Measurements from ENCODE around the gene OR56B4. TPM values are rescaled to one million over a fixed set of nuclear protein-coding genes. Genes with fewer than 3 reads are reported as not detected.

OR56B4 gene
- total and polyA plus RNA-seq, 2 of the 13 experiments (the other 11 are each of a cell fraction or from before 2014, with no cell fraction given) = not detected

DNA sequence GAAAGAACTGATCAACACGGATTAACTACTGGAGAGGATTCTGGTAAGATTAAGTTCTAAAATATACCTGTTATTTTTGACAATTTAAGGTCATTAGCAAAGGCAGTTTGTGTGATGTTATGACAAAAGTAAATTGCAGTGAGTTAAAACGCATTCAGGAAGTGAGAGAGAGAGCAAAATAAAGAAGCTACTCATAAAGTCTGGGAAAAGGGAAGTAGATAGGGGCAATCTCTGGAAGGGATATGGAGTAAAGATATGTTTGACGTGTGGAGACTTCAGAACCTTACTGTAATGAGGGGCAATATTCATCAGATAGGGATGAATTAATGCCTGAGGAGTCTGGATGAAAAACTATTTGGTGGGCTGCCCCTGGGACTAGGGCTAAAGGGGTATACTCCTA lies 16.8 kb downstream of the OR56B4 start (continued):
- TF ChIP-seq KDM6A (CRISPR knock-in tag; IDR thresholded peaks at IDR 0.05; ENCODE audit: low read depth) (no peak), ZNF337 (CRISPR knock-in tag; IDR thresholded peaks at IDR 0.05; ENCODE audit: borderline replicate concordance, low read depth) (no peak), PHB2 (IDR thresholded peaks at IDR 0.05; ENCODE audit: partially characterized antibody) (no peak), ZFY (CRISPR knock-in tag; IDR thresholded peaks at IDR 0.05) (no peak), ZNF629 (CRISPR knock-in tag; conservative IDR thresholded peaks at IDR 0.05) (no peak)
- TF ChIP-seq, protein P1, sequence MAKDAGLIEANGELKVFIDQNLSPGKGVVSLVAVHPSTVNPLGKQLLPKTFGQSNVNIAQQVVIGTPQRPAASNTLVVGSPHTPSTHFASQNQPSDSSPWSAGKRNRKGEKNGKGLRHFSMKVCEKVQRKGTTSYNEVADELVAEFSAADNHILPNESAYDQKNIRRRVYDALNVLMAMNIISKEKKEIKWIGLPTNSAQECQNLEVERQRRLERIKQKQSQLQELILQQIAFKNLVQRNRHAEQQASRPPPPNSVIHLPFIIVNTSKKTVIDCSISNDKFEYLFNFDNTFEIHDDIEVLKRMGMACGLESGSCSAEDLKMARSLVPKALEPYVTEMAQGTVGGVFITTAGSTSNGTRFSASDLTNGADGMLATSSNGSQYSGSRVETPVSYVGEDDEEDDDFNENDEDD (CRISPR knock-in tag; IDR thresholded peaks at IDR 0.05; ENCODE audit: borderline replicate concordance) = no peak
- TF ChIP-seq, protein P2, sequence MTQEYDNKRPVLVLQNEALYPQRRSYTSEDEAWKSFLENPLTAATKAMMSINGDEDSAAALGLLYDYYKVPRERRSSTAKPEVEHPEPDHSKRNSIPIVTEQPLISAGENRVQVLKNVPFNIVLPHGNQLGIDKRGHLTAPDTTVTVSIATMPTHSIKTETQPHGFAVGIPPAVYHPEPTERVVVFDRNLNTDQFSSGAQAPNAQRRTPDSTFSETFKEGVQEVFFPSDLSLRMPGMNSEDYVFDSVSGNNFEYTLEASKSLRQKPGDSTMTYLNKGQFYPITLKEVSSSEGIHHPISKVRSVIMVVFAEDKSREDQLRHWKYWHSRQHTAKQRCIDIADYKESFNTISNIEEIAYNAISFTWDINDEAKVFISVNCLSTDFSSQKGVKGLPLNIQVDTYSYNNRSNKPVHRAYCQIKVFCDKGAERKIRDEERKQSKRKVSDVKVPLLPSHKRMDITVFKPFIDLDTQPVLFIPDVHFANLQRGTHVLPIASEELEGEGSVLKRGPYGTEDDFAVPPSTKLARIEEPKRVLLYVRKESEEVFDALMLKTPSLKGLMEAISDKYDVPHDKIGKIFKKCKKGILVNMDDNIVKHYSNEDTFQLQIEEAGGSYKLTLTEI (CRISPR knock-in tag; conservative IDR thresholded peaks at IDR 0.05) = no peak
- TF ChIP-seq, protein P3, sequence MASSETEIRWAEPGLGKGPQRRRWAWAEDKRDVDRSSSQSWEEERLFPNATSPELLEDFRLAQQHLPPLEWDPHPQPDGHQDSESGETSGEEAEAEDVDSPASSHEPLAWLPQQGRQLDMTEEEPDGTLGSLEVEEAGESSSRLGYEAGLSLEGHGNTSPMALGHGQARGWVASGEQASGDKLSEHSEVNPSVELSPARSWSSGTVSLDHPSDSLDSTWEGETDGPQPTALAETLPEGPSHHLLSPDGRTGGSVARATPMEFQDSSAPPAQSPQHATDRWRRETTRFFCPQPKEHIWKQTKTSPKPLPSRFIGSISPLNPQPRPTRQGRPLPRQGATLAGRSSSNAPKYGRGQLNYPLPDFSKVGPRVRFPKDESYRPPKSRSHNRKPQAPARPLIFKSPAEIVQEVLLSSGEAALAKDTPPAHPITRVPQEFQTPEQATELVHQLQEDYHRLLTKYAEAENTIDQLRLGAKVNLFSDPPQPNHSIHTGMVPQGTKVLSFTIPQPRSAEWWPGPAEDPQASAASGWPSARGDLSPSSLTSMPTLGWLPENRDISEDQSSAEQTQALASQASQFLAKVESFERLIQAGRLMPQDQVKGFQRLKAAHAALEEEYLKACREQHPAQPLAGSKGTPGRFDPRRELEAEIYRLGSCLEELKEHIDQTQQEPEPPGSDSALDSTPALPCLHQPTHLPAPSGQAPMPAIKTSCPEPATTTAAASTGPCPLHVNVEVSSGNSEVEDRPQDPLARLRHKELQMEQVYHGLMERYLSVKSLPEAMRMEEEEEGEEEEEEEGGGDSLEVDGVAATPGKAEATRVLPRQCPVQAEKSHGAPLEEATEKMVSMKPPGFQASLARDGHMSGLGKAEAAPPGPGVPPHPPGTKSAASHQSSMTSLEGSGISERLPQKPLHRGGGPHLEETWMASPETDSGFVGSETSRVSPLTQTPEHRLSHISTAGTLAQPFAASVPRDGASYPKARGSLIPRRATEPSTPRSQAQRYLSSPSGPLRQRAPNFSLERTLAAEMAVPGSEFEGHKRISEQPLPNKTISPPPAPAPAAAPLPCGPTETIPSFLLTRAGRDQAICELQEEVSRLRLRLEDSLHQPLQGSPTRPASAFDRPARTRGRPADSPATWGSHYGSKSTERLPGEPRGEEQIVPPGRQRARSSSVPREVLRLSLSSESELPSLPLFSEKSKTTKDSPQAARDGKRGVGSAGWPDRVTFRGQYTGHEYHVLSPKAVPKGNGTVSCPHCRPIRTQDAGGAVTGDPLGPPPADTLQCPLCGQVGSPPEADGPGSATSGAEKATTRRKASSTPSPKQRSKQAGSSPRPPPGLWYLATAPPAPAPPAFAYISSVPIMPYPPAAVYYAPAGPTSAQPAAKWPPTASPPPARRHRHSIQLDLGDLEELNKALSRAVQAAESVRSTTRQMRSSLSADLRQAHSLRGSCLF (CRISPR knock-in tag; IDR thresholded peaks at IDR 0.05; ENCODE audit: borderline replicate concordance) = no peak
